Uterus (tissue), 4 donors: Measurements from ENCODE around the gene FAF1. TPM values are rescaled to one million over a fixed set of nuclear protein-coding genes. Genes with fewer than 3 reads are reported as not detected.

Source experiments
- DNase-seq, 2 donors: peaks; one replicate each; pipeline ENCODE4 v3.0.0-alpha.2; 2019 to 2020
- H3K27ac ChIP-seq, 2 donors: fragments of 200-600 bp; sonication (generic); 1 replicate in 1 of 2; 2 replicates in 1 of 2; pipeline ENCODE4 v1.5.1; 2016 to 2018
- H3K27me3 ChIP-seq, 2 donors: fragments of 200-600 bp; sonication (generic); one replicate each; pipeline ENCODE4 v1.5.1; 2018 to 2019; ENCODE audit warnings: control low read depth in 1 of 2
- H3K36me3 ChIP-seq, 2 donors: fragments of 200-600 bp; sonication (generic); one replicate each; pipeline ENCODE4 v1.5.1; 2019; ENCODE audit warnings: control low read depth in 1 of 2
- H3K4me1 ChIP-seq, 2 donors: fragments of 200-600 bp; sonication (generic); one replicate each; pipeline ENCODE4 v1.5.1; 2018 to 2019; ENCODE audit warnings: control low read depth in 1 of 2
- H3K4me3 ChIP-seq, 2 donors: fragments of 200-600 bp; sonication (generic); 1 replicate in 1 of 2; 2 replicates in 1 of 2; pipeline ENCODE4 v1.5.1; 2018 to 2019; ENCODE audit warnings: mild to moderate bottlenecking in 1 of 2
- H3K9me3 ChIP-seq, 2 donors: fragments of 200-600 bp; sonication (generic); one replicate each; pipeline ENCODE4 v1.5.1; 2019; ENCODE audit warnings: control low read depth in 1 of 2
- CTCF ChIP-seq, 4 experiments: fragments of 200-600 bp in 2 of 4; fragments of 450-650 bp in 2 of 4; sonication (generic) in 2 of 4; IDR thresholded peaks; one replicate each; pipeline ENCODE4 v1.5.1; 2016 to 2019; ENCODE audit warnings: antibody characterized with exemption in 4 of 4, mild to moderate bottlenecking in 2 of 4, moderate library complexity in 1 of 4
- POLR2A ChIP-seq, 2 donors: fragments of 450-650 bp; IDR thresholded peaks; one replicate each; pipeline ENCODE4 v1.6.1; 2016; ENCODE audit warnings: antibody characterized with exemption in 2 of 2, mild to moderate bottlenecking in 1 of 2, moderate library complexity in 1 of 2
- intact Hi-C: fragments of 100-400 bp; cut with DNase I; formaldehyde crosslinking; loops from one replicate; pipeline ENCODE4 v1.15.1; 2023; ENCODE audit warnings: low total_unique reads
- total RNA-seq, 4 donors: library from RNA; depleted of rRNA in 3 of 4; stranded (reverse); fragments of >200 nt in 3 of 4; gene quantifications; one replicate each; pipeline versions ENCODE4 v1.1.0 to v1.2.4, GENCODE V29; 2014 to 2023
- donor health status: DM: yes; HTN: yes; CAD: no.

The FAF1 gene
- total RNA-seq, 4 donors from 2014 or later = 34.1 to 77.2 (median 64.1) TPM

- no peaks in the 10 kb centered on the region for H3K4me1 ChIP-seq
- H3K4me3 ChIP-seq = peak overlapping the region; percentile 63 to 80
- H3K27ac ChIP-seq = peak overlapping the region; percentile 99
- no peaks in the 10 kb centered on the region for H3K9me3 ChIP-seq
- peaks cover 0 to 4% of the 10 kb centered on the region in 2 donors for H3K27me3 ChIP-seq
- no peak for DNase-seq
- intact Hi-C loops = no loop called here
- H3K36me3 ChIP-seq = no peaks in the 10 kb centered on the region
- TF ChIP-seq CTCF (IDR thresholded peaks at IDR 0.05) (no peak), POLR2A (IDR thresholded peaks at IDR 0.05) (no peak)
Measured at GRCh38 chr1:50970931-50971582, 11.0 kb upstream of the FAF1 start.

GRCh38 chr1:50970509-50970887 lies 10.4 kb upstream of the FAF1 start:
- Histone ChIP-seq H3K27ac (peak overlapping the region; percentile 99), H3K36me3 (no peaks in the 10 kb centered on the region), H3K4me1 (no peaks in the 10 kb centered on the region), H3K27me3 (peaks cover 0 to 4% of the 10 kb centered on the region in 2 donors), H3K9me3 (no peaks in the 10 kb centered on the region), H3K4me3 (peak overlapping the region; percentile 63 to 80)
- intact Hi-C loops = no loop called here
- no peak for DNase-seq
- no peak for TF ChIP-seq CTCF (IDR thresholded peaks at IDR 0.05)
- no peak for TF ChIP-seq POLR2A (IDR thresholded peaks at IDR 0.05)

- peak; percentile 65 to 86 for DNase-seq
- no peaks in the 10 kb centered on the region for H3K36me3 ChIP-seq
- intact Hi-C loops = no loop called here
- H3K4me1 ChIP-seq = no peaks in the 10 kb centered on the region
- H3K4me3 ChIP-seq = peak within 1 kb of the TSS; percentile 63 to 80
- no peaks in the 10 kb centered on the region for H3K9me3 ChIP-seq
- TF ChIP-seq CTCF (IDR thresholded peaks at IDR 0.05) (no peak), POLR2A (IDR thresholded peaks at IDR 0.05) (peak; percentile 42 to 80)
- peaks cover 0 to 4% of the 10 kb centered on the region in 2 donors for H3K27me3 ChIP-seq
- peak within 1 kb of the TSS; percentile 99 for H3K27ac ChIP-seq
Measured at GRCh38 chr1:50969611-50970508, 9.8 kb upstream of the FAF1 start, which contains the start of gene CDKN2C. CDKN2C (plus strand) TSS chr1:50970245; CDS start chr1:50970369, 124 bp downstream.

- peak; percentile 35 to 38 for DNase-seq
- H3K27me3 ChIP-seq = peaks cover 0 to 4% of the 10 kb centered on the region in 2 donors
- H3K36me3 ChIP-seq = no peaks in the 10 kb centered on the region
- H3K4me1 ChIP-seq = no peaks in the 10 kb centered on the region
- intact Hi-C loops = no loop called here
- H3K4me3 ChIP-seq = peak overlapping the region; percentile 63 to 80
- H3K9me3 ChIP-seq = no peaks in the 10 kb centered on the region
- H3K27ac ChIP-seq = peak overlapping the region; percentile 99
- TF ChIP-seq CTCF (IDR thresholded peaks at IDR 0.05) = no peak
- no peak for TF ChIP-seq POLR2A (IDR thresholded peaks at IDR 0.05)
Measured at GRCh38 chr1:50968821-50969610, 8.9 kb upstream of the FAF1 start.
